ENCODE measurements around the gene SORCS2. TPM values are rescaled to one million over a fixed set of nuclear protein-coding genes. Genes with fewer than 3 reads are reported as not detected.

The SORCS2 gene
- total and polyA plus RNA-seq, 2 donors, result 2.2 to 2.7 TPM

- no peaks in the 10 kb centered on the region for H3K4me1 ChIP-seq (ENCODE audit: control insufficient read depth in 2 of 2, insufficient read depth in 2 of 2, low read length in 2 of 2)
- no peaks in the 10 kb centered on the region for H3K36me3 ChIP-seq (ENCODE audit: control insufficient read depth in 2 of 2, insufficient read depth in 2 of 2, low read length in 1 of 2)
- no peak overlapping the region for H3K4me3 ChIP-seq (ENCODE audit: low read length in 2 of 2)
- peaks cover 0 to 2% of the 10 kb centered on the region in 2 donors for H3K27me3 ChIP-seq (ENCODE audit: control insufficient read depth in 2 of 2, insufficient read depth in 1 of 2, low read length in 1 of 2)
- WGBS, result 85% methylated on average over 31 of the region's 31 CpGs
- no peak overlapping the region for H3K27ac ChIP-seq (ENCODE audit: low read depth in 1 of 2, low read length in 1 of 2)
- DNase-seq (ENCODE audit: low read depth in 6 of 9, low spot score in 9 of 9), result no peak
- no peaks in the 10 kb centered on the region for H3K9me3 ChIP-seq (ENCODE audit: control insufficient read depth in 2 of 2, insufficient read depth in 1 of 2, low read length in 1 of 2)
These were observed 544.3 kb downstream of the SORCS2 start for GRCh38 chr4:7736436-7737267.

- Histone ChIP-seq H3K27ac (ENCODE audit: low read depth in 1 of 2, low read length in 1 of 2) (no peak overlapping the region), H3K9me3 (ENCODE audit: control insufficient read depth in 2 of 2, insufficient read depth in 1 of 2, low read length in 1 of 2) (no peaks in the 10 kb centered on the region), H3K27me3 (ENCODE audit: control insufficient read depth in 2 of 2, insufficient read depth in 1 of 2, low read length in 1 of 2) (peaks cover 0 to 2% of the 10 kb centered on the region in 2 donors), H3K36me3 (ENCODE audit: control insufficient read depth in 2 of 2, insufficient read depth in 2 of 2, low read length in 1 of 2) (no peaks in the 10 kb centered on the region), H3K4me1 (ENCODE audit: control insufficient read depth in 2 of 2, insufficient read depth in 2 of 2, low read length in 2 of 2) (no peaks in the 10 kb centered on the region), H3K4me3 (ENCODE audit: low read length in 2 of 2) (no peak overlapping the region)
- no peak for DNase-seq (ENCODE audit: low read depth in 6 of 9, low spot score in 9 of 9)
- WGBS, result 81% methylated on average over 14 of the region's 14 CpGs
These were observed 544.9 kb downstream of the SORCS2 start for GRCh38 chr4:7737268-7737645.

- Histone ChIP-seq H3K27ac (ENCODE audit: low read depth in 1 of 2, low read length in 1 of 2) (no peak overlapping the region), H3K9me3 (ENCODE audit: control insufficient read depth in 2 of 2, insufficient read depth in 1 of 2, low read length in 1 of 2) (no peaks in the 10 kb centered on the region), H3K36me3 (ENCODE audit: control insufficient read depth in 2 of 2, insufficient read depth in 2 of 2, low read length in 1 of 2) (no peaks in the 10 kb centered on the region), H3K4me1 (ENCODE audit: control insufficient read depth in 2 of 2, insufficient read depth in 2 of 2, low read length in 2 of 2) (no peaks in the 10 kb centered on the region), H3K27me3 (ENCODE audit: control insufficient read depth in 2 of 2, insufficient read depth in 1 of 2, low read length in 1 of 2) (peaks cover 0 to 2% of the 10 kb centered on the region in 2 donors), H3K4me3 (ENCODE audit: low read length in 2 of 2) (no peak overlapping the region)
- WGBS, result 94% methylated on average over 19 of the region's 19 CpGs
- no peak for DNase-seq (ENCODE audit: low read depth in 6 of 9, low spot score in 9 of 9)
These were observed 545.6 kb downstream of the SORCS2 start for GRCh38 chr4:7737752-7738457.

GRCh38 chr4:7738458-7739076 is 546.2 kb downstream of the SORCS2 start:
- H3K9me3 ChIP-seq (ENCODE audit: control insufficient read depth in 2 of 2, insufficient read depth in 1 of 2, low read length in 1 of 2), result no peaks in the 10 kb centered on the region
- DNase-seq (ENCODE audit: low read depth in 6 of 9, low spot score in 9 of 9), result no peak
- 91% methylated on average over 32 of the region's 32 CpGs for WGBS
- no peak overlapping the region for H3K27ac ChIP-seq (ENCODE audit: low read depth in 1 of 2, low read length in 1 of 2)
- no peaks in the 10 kb centered on the region for H3K36me3 ChIP-seq (ENCODE audit: control insufficient read depth in 2 of 2, insufficient read depth in 2 of 2, low read length in 1 of 2)
- no peak overlapping the region for H3K4me3 ChIP-seq (ENCODE audit: low read length in 2 of 2)
- H3K27me3 ChIP-seq (ENCODE audit: control insufficient read depth in 2 of 2, insufficient read depth in 1 of 2, low read length in 1 of 2), result peaks cover 0 to 2% of the 10 kb centered on the region in 2 donors
- no peaks in the 10 kb centered on the region for H3K4me1 ChIP-seq (ENCODE audit: control insufficient read depth in 2 of 2, insufficient read depth in 2 of 2, low read length in 2 of 2)

GRCh38 chr4:7739077-7739917 is 547.0 kb downstream of the SORCS2 start:
- Histone ChIP-seq H3K27ac (ENCODE audit: low read depth in 1 of 2, low read length in 1 of 2) (no peak overlapping the region), H3K27me3 (ENCODE audit: control insufficient read depth in 2 of 2, insufficient read depth in 1 of 2, low read length in 1 of 2) (peaks cover 0 to 2% of the 10 kb centered on the region in 2 donors), H3K4me3 (ENCODE audit: low read length in 2 of 2) (no peak overlapping the region), H3K9me3 (ENCODE audit: control insufficient read depth in 2 of 2, insufficient read depth in 1 of 2, low read length in 1 of 2) (no peaks in the 10 kb centered on the region), H3K36me3 (ENCODE audit: control insufficient read depth in 2 of 2, insufficient read depth in 2 of 2, low read length in 1 of 2) (no peaks in the 10 kb centered on the region), H3K4me1 (ENCODE audit: control insufficient read depth in 2 of 2, insufficient read depth in 2 of 2, low read length in 2 of 2) (no peaks in the 10 kb centered on the region)
- no peak for DNase-seq (ENCODE audit: low read depth in 6 of 9, low spot score in 9 of 9)
- 93% methylated on average over 37 of the region's 37 CpGs for WGBS

GRCh38 chr4:7739918-7740865 is 547.9 kb downstream of the SORCS2 start:
- no peak overlapping the region for H3K4me3 ChIP-seq (ENCODE audit: low read length in 2 of 2)
- H3K36me3 ChIP-seq (ENCODE audit: control insufficient read depth in 2 of 2, insufficient read depth in 2 of 2, low read length in 1 of 2), result no peaks in the 10 kb centered on the region
- DNase-seq (ENCODE audit: low read depth in 6 of 9, low spot score in 9 of 9), result no peak
- H3K9me3 ChIP-seq (ENCODE audit: control insufficient read depth in 2 of 2, insufficient read depth in 1 of 2, low read length in 1 of 2), result no peaks in the 10 kb centered on the region
- H3K4me1 ChIP-seq (ENCODE audit: control insufficient read depth in 2 of 2, insufficient read depth in 2 of 2, low read length in 2 of 2), result no peaks in the 10 kb centered on the region
- WGBS, result 92% methylated on average over 45 of the region's 45 CpGs
- no peak overlapping the region for H3K27ac ChIP-seq (ENCODE audit: low read depth in 1 of 2, low read length in 1 of 2)
- peaks cover 0 to under 1% of the 10 kb centered on the region in 2 donors for H3K27me3 ChIP-seq (ENCODE audit: control insufficient read depth in 2 of 2, insufficient read depth in 1 of 2, low read length in 1 of 2)

GRCh38 chr4:7740866-7741525 is 548.7 kb downstream of the SORCS2 start:
- no peaks in the 10 kb centered on the region for H3K27me3 ChIP-seq (ENCODE audit: control insufficient read depth in 2 of 2, insufficient read depth in 1 of 2, low read length in 1 of 2)
- H3K4me1 ChIP-seq (ENCODE audit: control insufficient read depth in 2 of 2, insufficient read depth in 2 of 2, low read length in 2 of 2), result no peaks in the 10 kb centered on the region
- H3K4me3 ChIP-seq (ENCODE audit: low read length in 2 of 2), result no peak overlapping the region
- no peaks in the 10 kb centered on the region for H3K9me3 ChIP-seq (ENCODE audit: control insufficient read depth in 2 of 2, insufficient read depth in 1 of 2, low read length in 1 of 2)
- no peaks in the 10 kb centered on the region for H3K36me3 ChIP-seq (ENCODE audit: control insufficient read depth in 2 of 2, insufficient read depth in 2 of 2, low read length in 1 of 2)
- 93% methylated on average over 19 of the region's 19 CpGs for WGBS
- no peak for DNase-seq (ENCODE audit: low read depth in 6 of 9, low spot score in 9 of 9)
- H3K27ac ChIP-seq (ENCODE audit: low read depth in 1 of 2, low read length in 1 of 2), result no peak overlapping the region

All from thymus (tissue), 11 donors.